Coronary artery (tissue), 2 donors: ENCODE measurements around the gene CNTN1.

Experiments used
- DNase-seq: peaks from one replicate; pipeline ENCODE4 v3.0.0-alpha.2; 2017; ENCODE audit warnings: low spot score
- H3K27ac ChIP-seq, 2 donors: fragments of 200-600 bp; sonication (generic); one replicate each; pipeline ENCODE4 v1.5.1; 2016 to 2019
- H3K4me3 ChIP-seq: fragments of 200-600 bp; sonication (generic); 2 replicates; pipeline ENCODE4 v1.5.1; 2016; ENCODE audit warnings: mild to moderate bottlenecking, moderate library complexity
- TF ChIP-seq, protein P1 (sequence below): fragments of 200-600 bp; sonication (generic); IDR thresholded peaks from one replicate; pipeline ENCODE4 v1.5.1; 2019; ENCODE audit warnings: antibody characterized with exemption

Gene CNTN1

GRCh38 chr12:40825156-40825555 is 132.9 kb downstream of the CNTN1 start:
- H3K27ac ChIP-seq, result no peak overlapping the region
- no peak overlapping the region for H3K4me3 ChIP-seq
- DNase-seq, result no peak
- TF ChIP-seq, protein P1, sequence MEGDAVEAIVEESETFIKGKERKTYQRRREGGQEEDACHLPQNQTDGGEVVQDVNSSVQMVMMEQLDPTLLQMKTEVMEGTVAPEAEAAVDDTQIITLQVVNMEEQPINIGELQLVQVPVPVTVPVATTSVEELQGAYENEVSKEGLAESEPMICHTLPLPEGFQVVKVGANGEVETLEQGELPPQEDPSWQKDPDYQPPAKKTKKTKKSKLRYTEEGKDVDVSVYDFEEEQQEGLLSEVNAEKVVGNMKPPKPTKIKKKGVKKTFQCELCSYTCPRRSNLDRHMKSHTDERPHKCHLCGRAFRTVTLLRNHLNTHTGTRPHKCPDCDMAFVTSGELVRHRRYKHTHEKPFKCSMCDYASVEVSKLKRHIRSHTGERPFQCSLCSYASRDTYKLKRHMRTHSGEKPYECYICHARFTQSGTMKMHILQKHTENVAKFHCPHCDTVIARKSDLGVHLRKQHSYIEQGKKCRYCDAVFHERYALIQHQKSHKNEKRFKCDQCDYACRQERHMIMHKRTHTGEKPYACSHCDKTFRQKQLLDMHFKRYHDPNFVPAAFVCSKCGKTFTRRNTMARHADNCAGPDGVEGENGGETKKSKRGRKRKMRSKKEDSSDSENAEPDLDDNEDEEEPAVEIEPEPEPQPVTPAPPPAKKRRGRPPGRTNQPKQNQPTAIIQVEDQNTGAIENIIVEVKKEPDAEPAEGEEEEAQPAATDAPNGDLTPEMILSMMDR, result no peak

DNA sequence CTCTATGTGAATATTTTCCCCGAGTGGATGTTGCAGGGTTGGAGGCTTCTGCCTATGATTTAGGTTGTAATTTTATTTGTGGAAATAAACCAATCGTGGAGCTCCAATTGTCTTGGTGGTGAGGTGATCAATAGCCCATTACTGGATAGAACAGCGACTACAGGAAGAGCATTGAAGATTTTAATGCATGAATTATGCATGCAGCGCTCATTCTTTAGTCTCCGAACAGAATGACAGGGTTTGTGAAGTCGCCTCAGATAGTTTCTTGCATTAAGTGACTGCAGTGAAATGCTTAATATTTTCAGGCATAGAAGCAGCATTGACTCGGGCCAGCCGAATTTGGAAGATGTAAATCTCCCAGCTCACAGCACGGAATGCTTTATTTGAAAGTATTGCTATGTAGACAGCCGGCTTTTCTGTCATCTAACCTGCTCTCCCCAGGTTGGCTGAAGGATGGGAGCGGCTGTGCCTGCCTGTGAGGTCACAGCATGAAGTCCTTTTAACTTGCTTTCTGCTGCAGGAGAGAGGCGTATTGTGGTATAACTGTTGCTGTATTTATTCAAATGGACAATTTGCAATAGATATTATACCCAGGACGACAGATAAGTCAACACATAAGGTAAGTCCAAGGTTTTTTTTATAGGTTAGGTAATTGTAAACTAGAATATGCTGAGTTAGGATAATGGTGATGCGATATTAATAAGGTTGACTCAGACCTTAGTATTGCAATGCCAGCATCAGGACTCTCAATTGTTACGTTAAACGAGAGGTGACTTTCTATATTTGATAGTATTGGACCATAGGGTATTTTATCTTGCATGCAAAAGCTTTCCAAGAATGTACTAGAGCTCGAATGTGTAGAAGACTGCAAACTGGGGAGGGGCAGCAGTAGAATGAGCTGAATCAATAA is 135.7 kb downstream of the CNTN1 start:
- DNase-seq, result no peak
- H3K4me3 ChIP-seq, result no peak overlapping the region
- TF ChIP-seq, protein P1, result no peak
- H3K27ac ChIP-seq, result no peak overlapping the region

GRCh38 chr12:40828593-40828990 is 136.4 kb downstream of the CNTN1 start:
- TF ChIP-seq, protein P1, result no peak
- no peak overlapping the region for H3K4me3 ChIP-seq
- DNase-seq, result no peak
- no peak overlapping the region for H3K27ac ChIP-seq

- DNase-seq, result no peak
- no peak overlapping the region for H3K27ac ChIP-seq
- TF ChIP-seq, protein P1, result no peak
- no peak overlapping the region for H3K4me3 ChIP-seq
Observed at GRCh38 chr12:40829738-40830144, 137.5 kb downstream of the CNTN1 start.

DNA sequence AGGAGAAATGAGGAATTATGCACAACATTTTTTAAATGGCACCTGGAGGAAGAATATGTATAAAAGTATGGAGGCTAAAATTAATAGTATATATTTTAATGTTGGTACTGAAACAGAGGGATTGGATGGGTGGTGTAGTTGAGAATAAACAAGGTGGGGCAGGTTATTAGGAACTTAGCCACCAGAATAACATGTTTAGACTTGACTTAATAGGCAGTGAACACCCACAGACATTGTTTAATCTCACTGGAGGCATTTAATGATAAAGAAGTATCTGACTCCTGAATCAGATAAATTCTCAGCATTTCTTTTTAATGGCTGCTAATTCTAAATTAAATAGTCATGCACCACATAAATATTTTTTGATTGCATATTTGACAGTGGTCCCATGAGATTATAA is 139.7 kb downstream of the CNTN1 start:
- TF ChIP-seq, protein P1, result no peak
- no peak for DNase-seq
- no peak overlapping the region for H3K4me3 ChIP-seq
- no peak overlapping the region for H3K27ac ChIP-seq

DNA sequence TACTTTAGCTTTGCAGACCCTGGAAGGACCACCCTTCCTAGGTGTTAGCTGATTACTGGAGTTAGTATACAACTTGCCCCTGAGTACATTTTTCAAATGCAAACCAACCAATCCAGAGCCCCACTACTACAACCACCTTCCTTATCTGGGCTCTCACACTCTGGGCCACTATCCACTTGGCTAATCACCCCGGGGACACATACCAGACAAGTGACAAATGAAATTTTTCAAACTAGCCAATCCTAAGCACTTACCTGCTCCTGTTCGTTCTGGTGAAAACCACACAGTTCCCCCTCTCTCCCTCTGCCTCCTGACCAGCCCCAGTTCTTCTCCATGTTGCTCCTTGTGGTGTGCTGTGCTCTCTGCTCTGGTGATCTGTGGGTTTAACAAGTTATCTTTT is 140.4 kb downstream of the CNTN1 start:
- DNase-seq, result no peak
- Histone ChIP-seq H3K4me3 (no peak overlapping the region), H3K27ac (no peak overlapping the region)
- TF ChIP-seq, protein P1, result no peak

DNA sequence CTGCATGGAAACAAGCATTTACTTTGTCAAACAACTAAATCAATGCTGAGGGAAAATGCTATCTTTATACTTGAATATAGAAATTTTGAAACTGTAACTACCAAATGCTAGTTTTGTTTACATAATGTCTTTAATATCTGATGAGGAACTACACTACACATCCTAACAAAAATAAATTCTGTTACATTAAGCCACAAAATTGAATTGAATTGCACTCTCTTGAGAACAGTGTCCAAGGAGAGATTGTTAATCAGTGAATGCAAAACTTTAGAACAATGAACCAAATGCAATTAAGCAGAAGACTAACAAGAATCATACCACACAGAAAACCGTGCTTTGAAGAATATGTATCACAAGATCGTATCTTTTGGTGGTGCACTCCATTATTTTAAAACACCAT is 141.6 kb downstream of the CNTN1 start:
- TF ChIP-seq, protein P1, result no peak
- no peak for DNase-seq
- Histone ChIP-seq H3K27ac (no peak overlapping the region), H3K4me3 (no peak overlapping the region)
